Ammon's horn (tissue), 1 donor: Measurements from ENCODE around the gene SERTM2.
"Not testable (repeated sequence)": the region's sequence is repeated elsewhere in the genome, so short reads cannot be mapped to it uniquely, and the experiment has no call there.

ENCODE experiments used
- DNase-seq: peaks from one replicate; pipeline ENCODE4 v3.0.0-alpha.2; 2016; ENCODE audit warnings: low spot score

Gene SERTM2

GRCh38 chrX:111511477-111511876 lies at the start of gene SERTM2:
SERTM2 (plus strand) TSS chrX:111511645; CDS start chrX:111518858, 7,213 bp downstream.
- peak; percentile 20 for DNase-seq

DNA sequence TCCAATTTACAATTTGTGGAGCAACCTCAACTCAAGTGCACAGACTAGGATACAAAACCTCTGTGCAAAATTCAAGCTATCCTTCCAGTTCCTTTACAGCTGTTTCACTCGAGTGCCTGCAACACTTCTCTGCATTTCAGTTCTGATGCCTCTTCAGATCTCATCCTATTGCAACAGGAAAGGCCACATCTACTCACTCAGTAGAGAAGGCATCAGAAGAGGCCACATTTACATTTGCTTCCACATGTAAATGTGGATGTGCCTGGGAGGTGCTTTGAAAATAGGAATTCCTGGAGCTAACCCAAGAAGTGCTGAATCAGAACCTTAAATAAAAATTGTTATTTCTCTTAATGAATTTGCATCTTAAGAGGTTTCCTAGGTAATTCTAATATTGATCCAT lies 45.8 kb upstream of the SERTM2 start:
- DNase-seq = no peak

DNA sequence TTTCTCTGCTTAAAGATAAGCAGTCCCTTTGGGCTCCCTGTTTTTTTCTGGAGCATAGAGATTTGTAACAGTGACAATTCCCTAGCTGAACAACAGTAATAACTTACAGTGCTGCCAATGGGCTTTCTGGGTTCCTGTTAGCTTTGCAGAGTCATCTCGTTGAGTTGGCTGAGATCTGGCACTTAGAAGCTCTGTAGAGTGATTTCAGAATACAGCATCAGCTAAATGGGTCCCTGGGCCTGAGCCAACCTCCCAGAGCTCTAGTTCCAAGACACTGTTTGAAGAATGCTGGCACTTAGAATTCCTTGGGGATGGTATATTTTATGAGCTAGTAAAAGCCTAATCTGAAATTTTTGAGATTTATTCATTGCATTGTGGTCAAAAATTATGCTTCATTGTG lies 43.5 kb upstream of the SERTM2 start:
- DNase-seq = peak; percentile 8

DNA sequence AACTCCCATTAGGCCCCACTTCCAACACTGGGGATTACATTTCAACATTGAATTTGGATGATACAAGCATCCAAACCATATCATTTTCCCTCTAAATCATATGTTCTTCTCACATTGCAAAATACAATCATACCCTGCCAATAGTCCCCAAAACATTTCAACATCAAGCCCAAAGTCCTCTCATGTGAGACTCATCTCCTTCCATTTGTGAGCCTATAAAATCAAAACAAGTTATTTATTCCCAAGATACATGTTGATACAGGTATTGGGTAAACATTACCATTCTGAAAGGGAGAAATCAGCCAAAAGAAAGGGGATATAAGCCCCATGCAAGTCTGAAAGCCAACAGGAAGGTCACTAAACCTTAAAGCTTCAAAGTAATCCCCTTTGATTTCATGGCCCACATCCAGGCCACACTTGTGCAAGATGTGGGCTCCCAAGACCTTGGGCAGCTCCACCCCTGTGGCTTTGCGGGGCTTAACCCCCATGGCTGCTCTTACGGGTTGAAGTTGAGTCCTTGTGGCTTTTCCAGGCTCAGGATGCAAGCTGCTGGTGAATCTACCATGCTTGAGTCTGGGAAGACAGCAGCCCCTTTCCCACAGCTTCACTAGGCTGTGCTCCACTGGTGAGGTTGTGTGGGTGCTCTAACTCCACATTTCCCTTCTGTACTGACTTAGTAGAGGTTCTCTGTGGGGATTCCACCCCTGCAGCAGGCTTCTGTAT lies 40.6 kb upstream of the SERTM2 start:
- no peak for DNase-seq

- no peak for DNase-seq
Measured at GRCh38 chrX:111481896-111482295, 29.5 kb upstream of the SERTM2 start.

DNA sequence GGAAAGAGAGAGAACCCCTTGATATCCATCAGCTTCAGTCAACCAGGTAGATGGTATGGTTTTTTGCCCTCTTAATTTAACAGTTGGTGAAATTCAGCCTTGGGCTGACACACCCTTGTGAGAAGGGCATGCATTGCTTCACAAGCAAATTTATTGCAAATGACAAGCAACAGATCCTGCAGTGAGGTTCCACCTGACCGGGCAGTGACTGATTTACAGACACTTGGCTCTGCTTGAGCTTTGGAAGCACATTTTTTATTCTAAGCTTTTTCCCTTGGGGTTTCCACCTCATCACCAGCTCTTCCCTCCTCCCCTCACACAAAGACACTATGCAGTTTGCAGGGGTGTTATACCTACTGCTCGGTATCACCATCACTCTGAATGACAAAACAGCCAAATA lies 28.3 kb upstream of the SERTM2 start:
- no peak for DNase-seq

DNA sequence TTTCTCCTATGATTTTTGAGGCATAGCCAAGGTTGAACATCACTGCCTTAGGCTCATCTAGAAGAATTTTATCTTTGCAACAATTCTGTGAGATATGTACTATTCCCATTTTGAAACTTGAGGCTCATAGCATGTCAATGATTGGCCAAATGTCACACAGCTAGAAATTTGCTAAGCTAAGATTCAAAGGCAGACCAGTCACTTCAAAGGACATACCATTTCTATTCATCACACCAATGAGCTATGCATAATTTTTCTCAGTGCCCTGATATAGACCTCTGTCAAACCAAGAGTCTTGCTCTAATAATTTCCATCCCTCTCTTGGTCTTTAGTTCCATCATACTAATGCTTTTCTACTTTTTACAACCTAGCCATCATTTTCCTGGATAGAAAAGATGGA lies 27.6 kb upstream of the SERTM2 start:
- no peak for DNase-seq

- DNase-seq = peak; percentile 11
Measured at GRCh38 chrX:111490688-111491087, 20.8 kb upstream of the SERTM2 start.

GRCh38 chrX:111492085-111492484 lies 19.4 kb upstream of the SERTM2 start:
- DNase-seq = no peak

DNA sequence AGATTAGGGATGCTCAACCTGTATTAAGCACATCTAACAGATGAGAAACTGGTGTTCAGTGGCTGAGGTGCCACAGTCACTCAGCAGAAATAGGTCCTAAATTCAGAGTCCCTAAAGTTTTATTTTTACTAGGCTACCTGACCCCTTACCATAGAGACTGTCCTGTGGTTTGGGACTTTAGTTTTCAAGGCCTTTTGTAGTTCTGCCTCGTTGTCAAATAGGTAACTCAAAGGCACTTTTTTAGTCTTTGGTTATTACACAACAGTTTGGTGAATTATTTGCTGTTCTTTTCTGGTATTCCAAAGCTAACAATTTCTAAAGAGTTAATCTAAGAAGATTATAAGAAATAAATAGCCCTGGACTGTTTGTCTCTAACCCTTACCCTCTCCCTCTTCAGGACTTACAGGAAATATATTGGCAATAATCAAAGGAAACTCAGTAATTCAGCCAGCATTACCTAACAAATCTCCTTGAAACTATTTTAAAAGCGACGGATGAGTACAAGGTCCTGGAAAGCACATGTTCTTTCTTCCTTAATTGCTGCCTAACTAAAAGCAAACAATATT lies 12.8 kb upstream of the SERTM2 start:
- DNase-seq = no peak

DNA sequence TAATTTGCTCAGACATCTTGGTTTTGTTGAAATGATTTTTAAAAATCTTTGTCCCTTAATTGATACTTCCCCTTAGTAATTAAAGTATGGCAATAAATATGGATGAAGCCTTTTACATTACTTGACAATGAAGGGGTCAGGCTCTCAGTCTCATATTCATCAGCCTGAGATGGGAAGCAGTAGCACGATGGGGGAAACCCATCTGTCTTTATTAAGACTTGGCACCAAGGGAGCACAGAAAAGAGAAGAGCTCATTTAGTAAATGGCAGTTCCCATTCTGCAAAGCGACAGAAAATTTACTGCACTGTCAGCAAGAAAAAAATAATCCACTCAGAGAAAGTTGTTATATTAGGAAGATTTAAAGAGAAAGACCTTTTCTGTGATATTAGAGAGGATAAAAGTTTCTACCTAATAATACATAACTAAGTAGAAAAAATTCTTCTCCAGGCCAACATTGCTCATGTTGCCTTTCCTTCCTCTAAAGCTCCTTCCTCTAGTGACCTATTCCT lies 7.9 kb upstream of the SERTM2 start:
- DNase-seq = peak; percentile 1

- DNase-seq = peak; percentile 3
Measured at GRCh38 chrX:111504941-111505340, 6.5 kb upstream of the SERTM2 start.

DNA sequence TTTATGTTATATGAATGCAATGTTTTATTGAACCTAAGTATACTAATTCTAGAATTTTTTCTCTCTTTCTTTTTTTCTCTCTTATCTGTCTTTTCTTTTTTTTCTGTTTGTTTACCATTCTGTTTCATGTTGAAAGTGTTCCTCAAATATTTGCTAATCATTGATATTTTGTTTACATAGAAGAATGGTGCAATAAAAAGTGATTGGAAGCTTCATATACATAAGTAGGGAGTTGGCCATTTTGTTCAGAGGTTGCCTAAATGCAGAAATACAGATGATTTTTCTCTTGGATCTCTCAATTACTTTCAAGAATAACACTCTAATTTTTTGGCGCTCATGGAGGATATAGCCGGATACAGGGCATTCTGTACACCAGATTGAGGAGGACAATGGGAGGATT lies 5.7 kb upstream of the SERTM2 start:
- no peak for DNase-seq

DNA sequence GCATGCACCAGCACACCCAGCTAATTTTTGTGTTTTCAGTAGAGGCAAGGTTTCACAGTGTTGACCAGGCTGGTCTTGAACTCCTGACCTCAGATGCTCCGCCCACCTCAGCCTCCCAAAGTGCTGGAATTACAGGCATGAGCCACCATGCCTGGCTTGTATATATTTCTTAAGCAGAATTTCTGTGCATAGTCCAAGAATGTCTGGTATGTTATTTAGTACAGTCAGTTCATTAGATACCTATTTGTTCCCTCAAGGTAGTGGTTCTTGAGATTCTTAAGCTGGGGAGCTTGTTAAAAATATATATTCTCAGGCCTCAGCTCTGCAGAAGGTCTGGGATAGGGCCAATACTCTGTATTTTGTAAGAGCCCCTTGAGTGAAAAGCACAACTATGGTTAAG lies 4.6 kb upstream of the SERTM2 start:
- DNase-seq = no peak

DNA sequence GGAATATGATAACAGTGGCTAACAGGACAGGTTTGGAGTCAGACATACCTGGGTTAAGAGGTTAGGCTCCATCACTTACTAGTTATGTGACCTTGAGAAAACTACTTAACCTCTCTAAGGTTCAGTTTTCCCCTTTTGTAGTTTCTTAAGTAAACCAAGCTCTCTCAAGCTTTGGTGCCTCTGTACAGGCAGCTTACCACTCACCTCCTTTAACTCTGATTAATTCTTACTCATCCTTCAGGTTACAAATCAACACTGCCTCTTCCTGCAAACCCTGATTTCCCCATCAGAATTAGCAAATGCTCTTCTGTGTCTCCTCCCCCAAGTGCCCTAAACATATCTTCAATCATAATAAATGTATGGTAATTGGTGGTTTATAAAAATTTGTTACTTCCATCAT lies 3.5 kb upstream of the SERTM2 start:
- no peak for DNase-seq

- no peak for DNase-seq
Measured at GRCh38 chrX:111515298-111515697, 3.9 kb downstream of the SERTM2 start.

GRCh38 chrX:111518667-111519066 lies 7.2 kb downstream of the SERTM2 start:
- DNase-seq = no peak

- no peak for DNase-seq
Measured at GRCh38 chrX:111519215-111519614, 7.8 kb downstream of the SERTM2 start.

GRCh38 chrX:111520506-111520905 lies 9.1 kb downstream of the SERTM2 start:
- no peak for DNase-seq

GRCh38 chrX:111521169-111521568 lies 9.7 kb downstream of the SERTM2 start:
- no peak for DNase-seq

DNA sequence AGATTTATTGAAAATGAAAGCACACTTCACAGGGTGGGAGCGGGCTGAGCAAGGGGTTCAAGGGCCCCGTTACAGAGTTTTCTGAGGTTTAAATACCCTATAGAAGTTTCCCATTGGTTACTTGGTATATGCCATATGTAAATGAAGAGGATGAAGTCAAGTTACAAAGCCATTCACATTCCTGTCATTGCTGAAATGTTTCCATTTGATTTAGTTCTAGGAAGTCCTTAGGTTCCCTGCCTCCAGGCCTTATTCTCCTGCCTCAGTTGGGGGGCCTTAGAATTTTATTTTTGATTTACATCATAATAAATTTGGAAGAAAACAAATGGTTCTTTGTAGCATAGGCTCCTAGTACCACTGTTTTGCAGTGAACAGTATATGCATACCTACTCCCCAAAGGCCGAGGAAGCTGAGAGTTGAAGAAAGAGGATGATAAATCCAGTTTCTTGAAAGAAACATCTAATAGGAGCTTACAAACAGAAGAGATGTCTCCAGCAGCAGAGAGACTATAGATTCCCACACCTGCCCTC lies 31.8 kb downstream of the SERTM2 start:
- no peak for DNase-seq

- DNase-seq = not testable (repeated sequence)
Measured at GRCh38 chrX:111549235-111549634, 37.8 kb downstream of the SERTM2 start.

DNA sequence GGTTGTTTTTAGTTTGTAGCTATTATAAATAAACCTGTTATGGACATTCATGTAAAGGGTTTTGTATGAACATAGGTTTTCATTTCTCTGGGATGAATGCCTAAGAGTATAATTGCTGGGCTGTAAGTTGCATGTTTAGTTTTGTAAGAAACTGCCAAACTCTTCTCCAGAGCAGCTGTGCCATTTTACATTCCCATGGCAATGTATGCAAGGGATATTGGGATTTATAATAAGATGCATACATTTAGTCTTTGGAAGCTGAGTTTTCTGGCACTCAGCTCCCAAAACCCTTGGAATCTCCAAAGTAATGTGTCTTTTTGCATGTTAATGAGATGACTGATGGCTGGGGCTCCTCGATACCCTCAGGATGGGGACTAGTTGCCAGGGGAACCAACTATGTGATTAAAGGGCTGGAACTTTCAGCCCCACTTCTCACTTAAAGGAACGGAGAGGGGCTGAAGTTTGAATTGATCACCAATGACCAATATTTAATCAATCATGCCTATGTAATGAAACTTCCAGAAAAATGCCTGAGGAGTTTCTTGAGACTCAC lies 44.0 kb downstream of the SERTM2 start:
- no peak for DNase-seq
